ENCODE measurements around the gene DCUN1D2.

DNA sequence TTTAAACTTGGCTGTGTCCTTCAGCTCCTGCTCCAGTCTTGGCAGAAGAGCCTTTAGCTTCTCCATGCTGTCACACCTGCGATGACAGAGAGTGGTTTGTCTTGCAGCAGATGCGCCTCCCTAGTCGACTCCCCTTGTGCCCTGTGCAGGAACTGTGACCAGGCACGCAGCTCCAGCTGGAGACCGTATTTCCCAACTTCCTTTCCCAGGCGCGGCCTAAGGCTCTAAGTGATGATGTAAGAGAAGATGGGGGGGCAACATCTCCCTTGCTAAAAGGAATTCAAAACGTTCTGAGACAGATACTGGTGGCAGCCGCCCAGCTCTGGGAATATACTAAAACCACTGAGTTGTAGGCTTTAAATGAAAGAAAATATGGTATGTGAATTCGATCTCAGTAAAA is 16.3 kb downstream of the DCUN1D2 start:
- no peak for TF ChIP-seq CTCF (conservative IDR thresholded peaks at IDR 0.05)
- TF ChIP-seq ZFX (IDR thresholded peaks at IDR 0.05) = no peak
